Panc1 (cell line): ENCODE measurements around the gene TMEM219. TPM values are rescaled to one million over a fixed set of nuclear protein-coding genes. Genes with fewer than 3 reads are reported as not detected.

Experiments
- ATAC-seq: fragments of 200-7000 bp; cut with Tn5 transposase; 2 replicates; pipeline ENCODE4 v1.9.1; 2020; ENCODE audit warnings: mild to moderate bottlenecking, moderate library complexity
- BruUV-seq: library from RNA; stranded (reverse); fragments of 400-500 nt; replicated peaks from 2 replicates; lab custom pipeline; 2021; lab: Mats Ljungman, UMichigan
- CTCF ChIA-PET: fragments of 300-600 bp; sonication (Branson Sonifier 250); formaldehyde crosslinking; loops from one replicate; lab custom pipeline; 2022; ENCODE audit warnings: antibody characterized with exemption; lab: Charles Lee
- POLR2A ChIA-PET: fragments of 300-600 bp; sonication (Branson Sonifier 250); formaldehyde crosslinking; loops from one replicate; lab custom pipeline; 2022; ENCODE audit warnings: antibody characterized with exemption; lab: Charles Lee
- DNase-seq: peaks from one replicate; pipeline ENCODE4 v3.0.0-alpha.2; 2010; ENCODE audit warnings: low read depth, low spot score
- H3K27ac ChIP-seq: 2 replicates; pipeline ENCODE4 v1.5.1; 2011; ENCODE audit warnings: mild to moderate bottlenecking, low read length, inconsistent platforms
- H3K27me3 ChIP-seq: fragments of 200-500 bp; sonication (Bioruptor generic); 2 replicates; pipeline ENCODE4 v1.6.0; 2014; ENCODE audit warnings: low read length, inconsistent platforms; ENCODE audit not compliant: control insufficient read depth, insufficient read depth
- H3K36me3 ChIP-seq: fragments of 200-500 bp; sonication (Bioruptor generic); 2 replicates; pipeline ENCODE4 v1.5.1; 2014; ENCODE audit warnings: inconsistent platforms, mild to moderate bottlenecking, low read length, moderate library complexity; ENCODE audit not compliant: control insufficient read depth, insufficient read depth
- H3K4me1 ChIP-seq: 2 replicates; pipeline ENCODE4 v1.5.1; 2011; ENCODE audit warnings: inconsistent platforms, mild to moderate bottlenecking, low read length, moderate library complexity; ENCODE audit not compliant: control insufficient read depth, insufficient read depth
- H3K4me3 ChIP-seq, 2 experiments: 2 replicates each; pipeline ENCODE4 v1.5.1; 2011 to 2012; ENCODE audit warnings: low read depth in 2 of 2, low read length in 2 of 2, mild to moderate bottlenecking in 2 of 2, inconsistent platforms in 1 of 2, moderate library complexity in 1 of 2
- H3K9me3 ChIP-seq: fragments of 200-500 bp; sonication (Bioruptor generic); 2 replicates; pipeline ENCODE4 v1.5.1; 2014; ENCODE audit warnings: low read depth, mild to moderate bottlenecking, inconsistent platforms, low read length, moderate library complexity; ENCODE audit not compliant: control insufficient read depth, insufficient read depth
- POLR2AphosphoS5 ChIP-seq: IDR thresholded peaks from 2 replicates; pipeline ENCODE4 v1.6.1; 2012; ENCODE audit warnings: mild to moderate bottlenecking, low read depth, low read length, moderate library complexity
- SIN3A ChIP-seq: IDR thresholded peaks from 2 replicates; pipeline ENCODE4 v1.6.1; 2012; ENCODE audit warnings: low read depth, mild to moderate bottlenecking, low read length, moderate library complexity, borderline replicate concordance; ENCODE audit not compliant: insufficient read depth
- TCF7L2 ChIP-seq: IDR thresholded peaks from 2 replicates; pipeline ENCODE4 v1.6.1; 2011; ENCODE audit warnings: mild to moderate bottlenecking, low read depth, low read length, inconsistent platforms
- in situ Hi-C: cut with HindIII; loops from 2 replicates; pipeline ENCODE4 v1.10.0; 2016; ENCODE audit warnings: low sequenced_read_pairs, low pct_unique_long_range_greater_than_20kb
- intact Hi-C: fragments of 100-400 bp; cut with micrococcal nuclease; formaldehyde crosslinking; loops from one replicate; pipeline ENCODE4 v1.10.0; 2022; ENCODE audit not compliant: unreplicated experiment
- total RNA-seq: library from RNA; stranded (reverse); gene quantifications from one replicate; pipeline ENCODE4 v1.2.1, GENCODE V29; 2021; ENCODE audit not compliant: unreplicated experiment
- TF ChIP-seq, protein P1 (sequence below), 2 experiments: IDR thresholded peaks; 2 replicates each; pipeline ENCODE4 v1.6.1; 2011 to 2012; ENCODE audit warnings: low read depth in 2 of 2, control low read depth in 1 of 2, low read length in 1 of 2, mild to moderate bottlenecking in 1 of 2, moderate library complexity in 1 of 2; ENCODE audit not compliant: insufficient read depth in 1 of 2
- TF ChIP-seq, protein P2 (sequence below): fragments of 450-650 bp; IDR thresholded peaks from 2 replicates; pipeline ENCODE4 v1.5.1; 2017; ENCODE audit warnings: mild to moderate bottlenecking

TMEM219 gene
- total RNA-seq, 1 experiment from 2014 or later: 161 TPM

DNA sequence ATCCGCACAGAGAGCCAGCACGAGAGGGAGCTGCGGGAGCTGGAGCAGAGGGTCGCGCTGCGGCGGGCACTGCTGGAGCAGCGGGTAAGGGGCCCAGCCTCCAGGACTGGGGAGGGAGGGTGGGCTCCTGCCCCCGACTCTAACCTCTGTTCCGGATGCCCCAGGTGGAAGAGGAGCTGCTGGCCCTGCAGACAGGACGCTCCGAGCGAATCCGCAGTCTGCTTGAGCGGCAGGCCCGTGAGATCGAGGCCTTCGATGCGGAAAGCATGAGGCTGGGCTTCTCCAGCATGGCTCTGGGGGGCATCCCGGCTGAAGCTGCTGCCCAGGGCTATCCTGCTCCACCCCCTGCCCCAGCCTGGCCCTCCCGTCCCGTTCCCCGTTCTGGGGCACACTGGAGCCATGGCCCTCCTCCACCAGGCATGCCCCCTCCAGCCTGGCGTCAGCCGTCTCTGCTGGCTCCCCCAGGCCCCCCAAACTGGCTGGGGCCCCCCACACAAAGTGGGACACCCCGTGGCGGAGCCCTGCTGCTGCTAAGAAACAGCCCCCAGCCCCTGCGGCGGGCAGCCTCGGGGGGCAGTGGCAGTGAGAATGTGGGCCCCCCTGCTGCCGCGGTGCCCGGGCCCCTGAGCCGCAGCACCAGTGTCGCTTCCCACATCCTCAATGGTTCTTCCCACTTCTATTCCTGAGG lies 29.1 kb downstream of the TMEM219 start:
- in situ Hi-C loops: no loop called here
- Histone ChIP-seq H3K27ac (no peak overlapping the region), H3K36me3 (peaks cover 10% of the 10 kb centered on the region), H3K27me3 (no peaks in the 10 kb centered on the region), H3K4me3 (no peak overlapping the region), H3K4me1 (peaks cover 27% of the 10 kb centered on the region), H3K9me3 (no peaks in the 10 kb centered on the region)
- DNase-seq (no peak), ATAC-seq (no peak)
- intact Hi-C loops: no loop called here
- ChIA-PET CTCF (interaction anchor here (0.7 kb wide), 1 partner anchor 110 kb away, joined by 3 read pairs; no protein-coding TSS in a partner anchor), POLR2A (no interaction called here)
- TF ChIP-seq, protein P1, sequence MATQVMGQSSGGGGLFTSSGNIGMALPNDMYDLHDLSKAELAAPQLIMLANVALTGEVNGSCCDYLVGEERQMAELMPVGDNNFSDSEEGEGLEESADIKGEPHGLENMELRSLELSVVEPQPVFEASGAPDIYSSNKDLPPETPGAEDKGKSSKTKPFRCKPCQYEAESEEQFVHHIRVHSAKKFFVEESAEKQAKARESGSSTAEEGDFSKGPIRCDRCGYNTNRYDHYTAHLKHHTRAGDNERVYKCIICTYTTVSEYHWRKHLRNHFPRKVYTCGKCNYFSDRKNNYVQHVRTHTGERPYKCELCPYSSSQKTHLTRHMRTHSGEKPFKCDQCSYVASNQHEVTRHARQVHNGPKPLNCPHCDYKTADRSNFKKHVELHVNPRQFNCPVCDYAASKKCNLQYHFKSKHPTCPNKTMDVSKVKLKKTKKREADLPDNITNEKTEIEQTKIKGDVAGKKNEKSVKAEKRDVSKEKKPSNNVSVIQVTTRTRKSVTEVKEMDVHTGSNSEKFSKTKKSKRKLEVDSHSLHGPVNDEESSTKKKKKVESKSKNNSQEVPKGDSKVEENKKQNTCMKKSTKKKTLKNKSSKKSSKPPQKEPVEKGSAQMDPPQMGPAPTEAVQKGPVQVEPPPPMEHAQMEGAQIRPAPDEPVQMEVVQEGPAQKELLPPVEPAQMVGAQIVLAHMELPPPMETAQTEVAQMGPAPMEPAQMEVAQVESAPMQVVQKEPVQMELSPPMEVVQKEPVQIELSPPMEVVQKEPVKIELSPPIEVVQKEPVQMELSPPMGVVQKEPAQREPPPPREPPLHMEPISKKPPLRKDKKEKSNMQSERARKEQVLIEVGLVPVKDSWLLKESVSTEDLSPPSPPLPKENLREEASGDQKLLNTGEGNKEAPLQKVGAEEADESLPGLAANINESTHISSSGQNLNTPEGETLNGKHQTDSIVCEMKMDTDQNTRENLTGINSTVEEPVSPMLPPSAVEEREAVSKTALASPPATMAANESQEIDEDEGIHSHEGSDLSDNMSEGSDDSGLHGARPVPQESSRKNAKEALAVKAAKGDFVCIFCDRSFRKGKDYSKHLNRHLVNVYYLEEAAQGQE (IDR thresholded peaks at IDR 0.05; ENCODE audit: insufficient read depth in 1 of 2, low read depth in 2 of 2, low read length in 1 of 2): no peak
- TF ChIP-seq, protein P2, sequence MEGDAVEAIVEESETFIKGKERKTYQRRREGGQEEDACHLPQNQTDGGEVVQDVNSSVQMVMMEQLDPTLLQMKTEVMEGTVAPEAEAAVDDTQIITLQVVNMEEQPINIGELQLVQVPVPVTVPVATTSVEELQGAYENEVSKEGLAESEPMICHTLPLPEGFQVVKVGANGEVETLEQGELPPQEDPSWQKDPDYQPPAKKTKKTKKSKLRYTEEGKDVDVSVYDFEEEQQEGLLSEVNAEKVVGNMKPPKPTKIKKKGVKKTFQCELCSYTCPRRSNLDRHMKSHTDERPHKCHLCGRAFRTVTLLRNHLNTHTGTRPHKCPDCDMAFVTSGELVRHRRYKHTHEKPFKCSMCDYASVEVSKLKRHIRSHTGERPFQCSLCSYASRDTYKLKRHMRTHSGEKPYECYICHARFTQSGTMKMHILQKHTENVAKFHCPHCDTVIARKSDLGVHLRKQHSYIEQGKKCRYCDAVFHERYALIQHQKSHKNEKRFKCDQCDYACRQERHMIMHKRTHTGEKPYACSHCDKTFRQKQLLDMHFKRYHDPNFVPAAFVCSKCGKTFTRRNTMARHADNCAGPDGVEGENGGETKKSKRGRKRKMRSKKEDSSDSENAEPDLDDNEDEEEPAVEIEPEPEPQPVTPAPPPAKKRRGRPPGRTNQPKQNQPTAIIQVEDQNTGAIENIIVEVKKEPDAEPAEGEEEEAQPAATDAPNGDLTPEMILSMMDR: no peak
- TF ChIP-seq TCF7L2 (no peak), SIN3A (no peak), POLR2AphosphoS5 (no peak)
- no TSS peak for BruUV-seq

DNA sequence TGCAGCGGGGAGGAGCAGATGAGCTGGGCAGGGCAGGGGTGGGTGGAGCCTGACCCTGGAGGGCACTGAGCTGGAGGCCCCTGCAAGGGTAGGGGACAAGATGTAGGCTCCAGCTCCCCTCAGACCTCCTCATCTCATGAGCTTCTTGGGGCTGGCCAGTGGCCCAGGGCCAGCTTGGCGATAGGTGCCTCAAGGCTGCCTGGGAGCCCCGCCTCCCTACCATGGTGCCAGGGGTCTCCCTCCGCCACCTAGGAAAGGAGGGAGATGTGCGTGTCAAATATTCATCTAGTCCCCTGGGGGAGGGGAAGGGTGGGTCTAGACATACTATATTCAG lies 29.7 kb downstream of the TMEM219 start:
- DNase-seq (no peak), ATAC-seq (no peak)
- no peak overlapping the region for H3K27ac ChIP-seq
- no peak for TF ChIP-seq TCF7L2
- H3K9me3 ChIP-seq: no peaks in the 10 kb centered on the region
- in situ Hi-C loops (no loop called here), intact Hi-C loops (no loop called here)
- CTCF ChIA-PET: interaction anchor here (0.7 kb wide), 1 partner anchor 110 kb away, joined by 3 read pairs; no protein-coding TSS in a partner anchor
- no peak overlapping the region for H3K4me3 ChIP-seq
- peaks cover 27% of the 10 kb centered on the region for H3K4me1 ChIP-seq
- POLR2A ChIA-PET: no interaction called here
- BruUV-seq: no TSS peak
- no peaks in the 10 kb centered on the region for H3K27me3 ChIP-seq
- H3K36me3 ChIP-seq: peaks cover 10% of the 10 kb centered on the region

DNA sequence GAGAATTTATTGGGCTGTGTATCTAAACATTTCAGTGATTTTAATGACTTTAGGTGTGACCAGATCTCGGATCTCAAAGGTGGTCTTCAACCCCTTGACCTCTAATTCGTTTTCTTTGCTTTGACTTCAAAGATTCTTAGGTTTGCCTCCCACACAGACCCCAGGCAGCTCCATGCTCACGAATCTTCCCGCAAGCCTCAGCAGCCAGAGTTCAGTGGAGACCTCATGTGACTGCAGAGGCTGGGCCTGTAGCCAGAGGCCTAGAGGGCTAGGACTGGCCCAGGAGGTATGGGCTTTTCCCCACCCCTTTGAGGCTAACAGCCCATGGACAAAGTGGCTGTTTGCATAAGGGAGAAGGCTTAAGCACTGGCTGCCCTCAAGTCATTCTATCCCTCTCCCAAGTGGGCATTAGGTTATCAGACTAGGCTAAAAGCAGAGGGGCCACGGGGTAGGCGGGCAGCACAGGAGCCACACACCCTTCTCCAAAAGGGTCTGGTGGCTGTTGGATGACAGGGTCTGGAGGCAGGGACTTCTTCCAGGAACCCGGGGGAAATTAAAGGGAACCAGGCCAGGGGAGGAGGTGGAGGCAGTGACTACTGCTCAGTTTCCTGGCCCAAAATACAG lies 30.6 kb downstream of the TMEM219 start:
- H3K4me1 ChIP-seq: peaks cover 31% of the 10 kb centered on the region
- no peak for DNase-seq
- peaks cover 12% of the 10 kb centered on the region for H3K36me3 ChIP-seq
- POLR2A ChIA-PET: no interaction called here
- no peak for ATAC-seq
- TF ChIP-seq POLR2AphosphoS5: no peak
- TF ChIP-seq, protein P2: no peak
- TF ChIP-seq, protein P1 (IDR thresholded peaks at IDR 0.05; ENCODE audit: insufficient read depth in 1 of 2, low read depth in 2 of 2, low read length in 1 of 2): no peak
- no peak for TF ChIP-seq TCF7L2
- TF ChIP-seq SIN3A: no peak
- no peaks in the 10 kb centered on the region for H3K27me3 ChIP-seq
- in situ Hi-C loops (no loop called here), intact Hi-C loops (no loop called here)
- CTCF ChIA-PET: no interaction called here
- BruUV-seq: no TSS peak
- H3K4me3 ChIP-seq: no peak overlapping the region
- peak overlapping the region; percentile 54 for H3K27ac ChIP-seq
- no peaks in the 10 kb centered on the region for H3K9me3 ChIP-seq
